ENCODE data around the gene UBXN11. TPM values are rescaled to one million over a fixed set of nuclear protein-coding genes. Genes with fewer than 3 reads are reported as not detected.

Gene UBXN11
- polyA plus RNA-seq, 1 of the 3 experiments (the other 2 are of a cell fraction), result 30.6 TPM

DNA sequence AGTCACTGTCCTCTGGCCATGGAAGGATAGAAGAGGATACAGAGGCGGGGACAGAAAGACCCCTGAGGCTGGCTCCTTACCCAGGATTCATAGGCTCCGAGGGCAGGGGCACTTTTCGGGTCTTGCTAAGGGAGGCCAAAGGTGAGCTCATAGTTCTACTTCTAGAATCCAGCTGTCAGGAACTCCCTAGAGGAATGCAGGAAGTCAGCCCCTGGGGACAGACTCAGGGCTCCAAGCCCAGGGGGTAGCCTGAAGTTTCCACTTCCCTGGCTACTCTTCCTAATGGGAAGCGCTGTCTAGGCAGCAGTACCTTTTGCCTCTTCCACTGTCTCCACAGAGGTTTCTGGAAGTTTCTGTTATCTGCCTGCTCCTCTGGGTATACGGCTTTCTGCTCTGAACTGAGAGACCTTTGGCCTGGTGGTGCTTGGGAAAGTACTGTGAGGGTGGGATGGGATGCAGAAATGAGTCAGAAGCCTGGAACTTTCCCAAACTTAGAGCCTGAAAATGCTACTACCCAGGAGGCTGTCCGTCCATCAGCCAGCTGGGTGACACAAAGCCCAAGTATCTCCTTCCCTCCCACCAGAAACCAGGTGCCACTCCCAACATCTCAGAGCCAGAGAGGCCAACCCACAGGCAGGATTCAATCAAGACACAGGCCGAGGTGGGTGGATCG is 3.6 kb downstream of the UBXN11 start:
- Histone ChIP-seq H3F3A (replicated peaks; ENCODE audit: insufficient read depth) (no peaks in the 10 kb centered on the region), H3K27ac (ENCODE audit: low read depth in 2 of 2, low read length in 1 of 2) (no peak overlapping the region; a peak in 1 of 4 replicates), H3K36me3 (replicated peaks in 1 of 2; ENCODE audit: control insufficient read depth in 1 of 2, insufficient read depth in 2 of 2, low read length in 1 of 2) (no peaks in the 10 kb centered on the region), H3K79me2 (ENCODE audit: insufficient read depth) (peaks cover 8% of the 10 kb centered on the region; the same call in 1 of the 2 replicates), H3K9me2 (no peaks in the 10 kb centered on the region), H2AFZ (ENCODE audit: low read depth) (no peak overlapping the region), H3K4me1 (ENCODE audit: control insufficient read depth in 1 of 2, insufficient read depth in 2 of 2, low read depth in 1 of 2, low read length in 1 of 2) (peaks cover 0 to 9% of the 10 kb centered on the region in 2 experiments; a peak in 1 of 4 replicates), H3K27me3 (ENCODE audit: insufficient read depth) (no peaks in the 10 kb centered on the region), H3K4me2 (peak overlapping the region; percentile 19; the same call in 1 of the 2 replicates), H3K9me3 (no peaks in the 10 kb centered on the region), H3K9ac (no peak overlapping the region), H3K4me3 (ENCODE audit: low read depth in 2 of 2, low read length in 1 of 2) (no peak overlapping the region), H4K20me1 (ENCODE audit: insufficient read depth) (no peaks in the 10 kb centered on the region)
- POLR2A ChIA-PET, result no interaction called here
- DNase-seq, result no peak
- WGBS (ENCODE audit: low lambda C conversion rate), result 74% methylated on average over 7 of the region's 8 CpGs
- CTCF ChIA-PET, result interaction anchor here (0.7 to 7.1 kb wide), 3 partner anchors 17 to 19 kb away, joined by 3 to 48 read pairs (median 13); no protein-coding TSS in a partner anchor
- TF ChIP-seq JUND (IDR thresholded peaks at IDR 0.05) (no peak), POLR2AphosphoS5 (IDR thresholded peaks at IDR 0.05; ENCODE audit: low read depth, low read length) (no peak), TEAD4 (IDR thresholded peaks at IDR 0.05; ENCODE audit: borderline replicate concordance, insufficient read depth) (no peak), YY1 (IDR thresholded peaks at IDR 0.05; ENCODE audit: low read depth) (no peak), SIN3A (IDR thresholded peaks at IDR 0.05; ENCODE audit: borderline replicate concordance, low read depth, low read length) (no peak), GATA2 (CRISPR knock-in tag; IDR thresholded peaks at IDR 0.05) (no peak), NFIC (IDR thresholded peaks at IDR 0.05; ENCODE audit: borderline replicate concordance) (no peak), ELF1 (IDR thresholded peaks at IDR 0.05) (no peak), FOSL2 (IDR thresholded peaks at IDR 0.05; ENCODE audit: borderline replicate concordance, low read depth) (no peak), RCOR1 (IDR thresholded peaks at IDR 0.05; ENCODE audit: low read length) (no peak), PBX3 (IDR thresholded peaks at IDR 0.05) (no peak), EZH2phosphoT487 (IDR thresholded peaks at IDR 0.05; ENCODE audit: borderline replicate concordance, low read depth) (no peak), GABPA (IDR thresholded peaks at IDR 0.05; ENCODE audit: low read depth) (no peak), FOXJ3 (CRISPR knock-in tag; IDR thresholded peaks at IDR 0.05) (no peak), USF1 (IDR thresholded peaks at IDR 0.05; ENCODE audit: borderline replicate concordance, low read depth) (no peak), RAD21 (IDR thresholded peaks at IDR 0.05; ENCODE audit: low read length) (no peak), EP300 (IDR thresholded peaks at IDR 0.05; ENCODE audit: borderline replicate concordance in 1 of 2, low read depth in 1 of 2, low read length in 1 of 2) (no peak)
- TF ChIP-seq, protein P1, sequence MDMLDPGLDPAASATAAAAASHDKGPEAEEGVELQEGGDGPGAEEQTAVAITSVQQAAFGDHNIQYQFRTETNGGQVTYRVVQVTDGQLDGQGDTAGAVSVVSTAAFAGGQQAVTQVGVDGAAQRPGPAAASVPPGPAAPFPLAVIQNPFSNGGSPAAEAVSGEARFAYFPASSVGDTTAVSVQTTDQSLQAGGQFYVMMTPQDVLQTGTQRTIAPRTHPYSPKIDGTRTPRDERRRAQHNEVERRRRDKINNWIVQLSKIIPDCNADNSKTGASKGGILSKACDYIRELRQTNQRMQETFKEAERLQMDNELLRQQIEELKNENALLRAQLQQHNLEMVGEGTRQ (IDR thresholded peaks at IDR 0.05; ENCODE audit: borderline replicate concordance, low read depth, low read length), result no peak
